ENCODE results near the gene FBN2.
"Not testable (repeated sequence)": the region's sequence is repeated elsewhere in the genome, so short reads cannot be mapped to it uniquely, and the experiment has no call there.

Gene FBN2

GRCh38 chr5:128424646-128425045, 113.4 kb downstream of the FBN2 start:
- no peak for DNase-seq (ENCODE audit: low read depth)

DNA sequence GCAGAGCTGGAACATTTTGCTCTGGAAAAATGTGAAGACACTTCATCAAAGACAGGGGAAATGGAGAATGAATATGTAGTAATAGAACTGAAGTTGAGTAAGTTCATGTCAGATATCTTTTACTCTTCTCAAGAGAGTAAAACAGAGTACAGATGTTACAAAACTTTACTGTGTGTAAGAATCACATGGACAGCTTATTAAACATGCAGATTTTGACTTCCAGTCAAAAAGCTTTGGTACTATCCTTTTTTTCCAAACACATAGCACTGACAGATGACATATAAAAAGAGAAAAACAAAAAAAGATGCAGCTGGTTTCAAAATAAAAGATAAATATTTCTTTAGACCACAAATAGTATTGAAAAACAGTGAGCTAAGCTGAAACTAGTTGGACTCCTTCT, 115.4 kb downstream of the FBN2 start:
- DNase-seq (ENCODE audit: low read depth), result no peak

DNA sequence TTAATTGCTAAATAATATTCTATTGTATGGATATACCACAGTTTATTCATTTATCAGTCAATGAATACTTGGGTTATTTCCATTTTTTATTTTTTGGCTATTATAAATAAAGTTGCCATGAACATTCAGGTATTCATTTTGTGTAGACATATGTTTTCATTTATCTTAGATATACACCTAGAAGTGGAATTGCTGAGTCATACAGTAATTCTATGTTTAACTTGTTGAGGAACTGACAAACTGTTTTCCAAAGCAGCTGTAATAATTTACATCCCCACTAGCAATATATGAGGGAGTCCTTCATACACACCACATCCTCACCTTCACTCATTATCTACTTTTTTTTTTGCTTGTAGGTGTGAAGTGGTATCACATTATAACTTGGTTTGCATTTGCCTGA, 123.6 kb downstream of the FBN2 start:
- no peak for DNase-seq (ENCODE audit: low read depth)

GRCh38 chr5:128413356-128413755, 124.7 kb downstream of the FBN2 start:
- no peak for DNase-seq (ENCODE audit: low read depth)

DNA sequence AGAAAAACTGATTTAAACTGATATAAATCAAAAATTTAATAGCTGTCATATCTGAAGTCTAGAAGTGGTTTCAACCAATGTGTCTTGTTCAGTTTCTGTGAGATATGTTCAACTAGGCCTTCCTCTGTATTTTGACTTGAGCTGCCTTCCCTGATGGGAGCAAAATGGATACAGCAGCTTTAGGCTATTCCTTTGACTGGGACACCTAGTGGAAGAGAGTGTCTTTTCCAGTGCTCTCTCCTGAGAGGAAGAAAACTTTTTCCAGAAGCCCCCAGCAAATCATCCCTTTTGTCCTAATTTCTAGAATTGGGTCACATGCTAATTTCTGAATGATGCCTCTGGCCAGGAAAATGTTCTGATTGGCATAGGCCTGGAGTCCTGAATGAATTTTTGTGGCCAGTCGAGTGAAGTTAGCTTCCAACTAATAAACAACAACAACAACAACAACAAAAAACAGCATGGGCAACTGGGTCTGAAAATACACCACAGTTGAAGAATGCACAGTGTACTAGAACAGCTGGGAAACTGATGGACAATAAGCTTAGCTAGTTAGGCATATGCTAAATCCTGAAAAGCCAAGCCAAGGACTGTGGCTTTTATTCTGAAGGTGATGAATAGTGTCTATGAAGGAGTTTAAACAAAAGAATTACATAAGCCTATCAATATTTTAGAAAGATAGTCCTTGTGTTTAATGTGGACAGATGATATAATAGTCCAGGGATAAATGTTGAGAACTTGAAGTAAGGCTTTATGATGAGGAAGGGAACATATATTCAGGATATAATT, 125.7 kb downstream of the FBN2 start:
- no peak for DNase-seq (ENCODE audit: low read depth)

GRCh38 chr5:128409166-128409800, 128.8 kb downstream of the FBN2 start:
- DNase-seq (ENCODE audit: low read depth), result no peak

GRCh38 chr5:128408622-128409021, 129.4 kb downstream of the FBN2 start:
- no peak for DNase-seq (ENCODE audit: low read depth)

GRCh38 chr5:128407944-128408343, 130.1 kb downstream of the FBN2 start:
- no peak for DNase-seq (ENCODE audit: low read depth)

GRCh38 chr5:128406803-128407202, 131.2 kb downstream of the FBN2 start:
- peak; percentile 6 for DNase-seq (ENCODE audit: low read depth)

- no peak for DNase-seq (ENCODE audit: low read depth)
These were observed 132.9 kb downstream of the FBN2 start for GRCh38 chr5:128405159-128405558.

DNA sequence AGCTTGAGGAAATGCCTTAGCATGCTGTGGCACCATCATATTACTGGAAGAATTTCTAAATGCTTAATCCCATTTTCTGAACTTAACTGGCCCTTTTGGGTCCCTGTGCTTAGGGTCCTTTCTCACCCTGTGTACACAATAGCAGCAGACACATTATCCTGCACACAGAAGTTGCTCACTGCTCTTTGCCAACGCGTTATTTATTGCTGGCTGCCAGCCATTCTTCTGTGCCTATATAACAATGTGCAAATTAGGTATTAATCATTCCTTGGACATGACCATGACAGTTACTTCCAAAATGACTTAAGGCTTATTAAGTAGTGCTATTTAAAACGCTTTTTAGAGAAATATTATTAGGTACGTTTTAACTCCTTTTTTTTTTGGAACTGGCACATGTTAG, 134.7 kb downstream of the FBN2 start:
- no peak for DNase-seq (ENCODE audit: low read depth)

- no peak for DNase-seq (ENCODE audit: low read depth)
These were observed 135.5 kb downstream of the FBN2 start for GRCh38 chr5:128402506-128402905.

GRCh38 chr5:128400766-128401165, 137.3 kb downstream of the FBN2 start:
- DNase-seq (ENCODE audit: low read depth), result not testable (repeated sequence)

- DNase-seq (ENCODE audit: low read depth), result no peak
These were observed 138.9 kb downstream of the FBN2 start for GRCh38 chr5:128399111-128399510.

- DNase-seq (ENCODE audit: low read depth), result no peak
These were observed 140.2 kb downstream of the FBN2 start for GRCh38 chr5:128397876-128398275.

DNA sequence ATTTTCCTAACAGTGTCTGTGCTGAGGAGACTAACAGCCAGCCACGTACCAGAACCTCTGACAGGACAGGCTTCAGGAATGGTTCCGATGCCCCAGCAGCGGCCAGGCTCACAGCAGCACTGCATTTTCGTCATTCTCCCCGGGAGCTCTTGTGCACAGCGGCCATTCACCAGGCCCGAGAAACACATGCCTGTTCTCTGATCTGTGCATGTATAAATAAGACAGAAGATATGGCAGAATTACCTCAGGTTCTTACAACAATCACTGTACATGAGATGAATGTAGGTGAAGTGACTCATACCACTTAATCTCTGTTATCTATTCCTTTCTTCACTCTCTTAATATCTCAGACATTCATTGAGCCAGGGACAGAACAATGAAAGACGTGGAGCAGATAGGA, 143.0 kb downstream of the FBN2 start:
- no peak for DNase-seq (ENCODE audit: low read depth)

DNA sequence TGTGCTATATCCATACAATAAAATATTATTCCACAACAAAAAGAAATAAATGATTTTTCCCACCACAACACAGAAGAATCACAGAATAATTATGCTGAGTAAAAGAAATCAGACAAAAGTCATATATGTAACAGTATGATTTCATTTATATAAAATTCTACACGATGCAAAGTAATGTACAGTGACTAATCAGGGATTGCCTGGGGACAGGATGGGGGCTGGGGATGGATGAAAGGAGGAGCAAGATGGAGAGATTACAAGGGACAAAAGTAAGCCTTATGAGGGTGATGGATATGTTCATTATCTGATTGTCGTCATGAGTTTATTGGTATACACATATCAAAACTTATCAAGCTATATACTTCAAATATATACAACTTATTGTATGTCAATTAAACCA, 154.0 kb downstream of the FBN2 start:
- DNase-seq (ENCODE audit: low read depth), result no peak

GRCh38 chr5:128380337-128380736, 157.7 kb downstream of the FBN2 start:
- DNase-seq (ENCODE audit: low read depth), result no peak

DNA sequence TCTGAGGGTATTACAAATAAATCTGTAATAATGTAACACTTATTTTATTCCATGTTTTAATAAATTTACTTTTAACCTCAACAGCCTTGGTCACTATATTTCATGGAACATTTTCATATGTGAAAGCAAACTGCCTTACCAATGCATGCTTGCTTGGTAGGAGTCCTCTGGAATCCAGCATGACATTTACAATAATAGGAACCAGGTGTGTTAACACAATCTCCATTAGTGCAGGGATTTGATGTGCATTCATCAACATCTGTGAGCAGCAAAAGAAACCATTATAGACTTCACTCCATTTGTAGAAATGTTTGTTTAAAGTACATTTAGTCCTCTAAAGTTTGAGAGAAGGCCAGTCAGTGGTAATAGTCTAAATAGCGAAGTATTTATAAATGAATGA, 159.4 kb downstream of the FBN2 start:
- DNase-seq (ENCODE audit: low read depth), result no peak

DNA sequence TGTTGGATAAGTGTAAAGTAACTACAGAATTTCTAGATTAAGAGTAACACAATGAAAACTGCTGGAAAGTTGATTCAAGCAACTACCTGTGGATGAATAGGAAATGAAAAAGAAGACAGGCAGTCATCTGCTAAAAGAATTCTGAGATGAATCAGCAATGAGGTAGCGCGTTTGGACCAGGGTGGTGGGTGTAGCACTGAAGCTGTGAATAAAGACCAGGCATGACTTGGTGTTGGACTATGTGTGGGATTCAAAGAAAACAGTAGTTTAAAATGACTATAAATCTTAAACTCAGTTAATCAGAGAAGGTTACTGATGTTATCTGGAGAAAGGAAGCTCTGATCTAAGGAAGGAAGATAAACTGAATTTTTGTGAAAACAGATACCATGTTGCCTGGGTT, 159.8 kb downstream of the FBN2 start:
- DNase-seq (ENCODE audit: low read depth), result no peak

DNA sequence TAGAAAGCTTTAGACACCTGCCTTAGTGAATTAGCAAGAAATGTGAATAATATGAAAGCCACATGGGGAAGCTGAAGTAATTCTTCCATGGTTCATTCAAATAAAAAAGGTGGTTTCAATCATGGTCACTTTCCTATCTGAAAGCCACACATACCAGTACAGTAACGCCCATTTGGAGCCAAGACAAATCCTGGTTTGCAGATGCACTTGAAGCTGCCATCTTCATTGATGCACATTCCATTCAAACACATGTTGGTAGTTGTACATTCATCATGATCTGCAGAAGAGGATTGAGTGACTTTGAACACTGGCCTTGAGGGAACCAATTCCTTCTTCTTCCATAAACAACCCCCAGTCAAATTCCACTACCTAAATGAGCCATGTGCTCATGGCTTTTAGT, 161.5 kb downstream of the FBN2 start:
- DNase-seq (ENCODE audit: low read depth), result no peak

DNA sequence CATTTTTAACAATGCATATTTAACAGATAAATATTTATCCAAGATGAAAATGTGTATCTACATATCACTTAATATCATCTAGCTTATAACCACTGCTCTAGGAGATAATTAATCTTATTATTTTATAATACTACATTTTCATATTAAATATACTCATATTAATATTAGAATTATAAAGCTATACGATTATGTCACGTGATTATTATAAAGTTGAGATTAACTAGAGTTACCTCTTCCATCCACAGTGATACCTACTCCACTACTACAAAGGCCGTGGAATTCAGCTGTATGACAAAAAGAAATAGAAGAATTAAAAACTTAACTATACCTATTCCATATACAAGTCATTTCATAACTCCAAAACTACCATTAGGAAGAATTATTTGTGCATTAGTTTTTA, 171.9 kb downstream of the FBN2 start:
- no peak for DNase-seq (ENCODE audit: low read depth)

GRCh38 chr5:128362370-128362769, 175.7 kb downstream of the FBN2 start:
- DNase-seq (ENCODE audit: low read depth), result no peak

- peak; percentile 7 for DNase-seq (ENCODE audit: low read depth)
These were observed 179.2 kb downstream of the FBN2 start for GRCh38 chr5:128358826-128359225.
